ENCODE measurements around the gene SCART1. TPM values are rescaled to one million over a fixed set of nuclear protein-coding genes. Genes with fewer than 3 reads are reported as not detected.

SCART1 gene
- total and polyA plus RNA-seq, 2 of the 4 experiments (the other 2 are of a cell fraction): 0.54 to 2.1 TPM

GRCh38 chr10:133473270-133473669 lies 19.5 kb downstream of the SCART1 start:
- H3K23ac ChIP-seq (ENCODE audit: low read depth, low read length): no peak overlapping the region
- no peak overlapping the region for H3K27ac ChIP-seq (ENCODE audit: insufficient read depth, low read length)
- H3K4me2 ChIP-seq (ENCODE audit: low read depth, low read length): no peak overlapping the region
- DNase-seq: no peak
- H2BK15ac ChIP-seq (ENCODE audit: low read depth, low read length): no peak overlapping the region
- peak overlapping the region; percentile 55 for H2AK9ac ChIP-seq (replicated peaks; ENCODE audit: low read depth, low read length, poor library complexity)
- no peak overlapping the region for H2BK5ac ChIP-seq (ENCODE audit: low read depth, low read length, poor library complexity, severe bottlenecking)
- no peak overlapping the region for H4K91ac ChIP-seq (ENCODE audit: insufficient read depth, low read depth, low read length)
- dilution Hi-C loops (cut with HindIII; ENCODE audit: low sequenced_read_pairs, unreplicated experiment) (no loop called here), in situ Hi-C loops (cut with MboI; ENCODE audit: low sequenced_read_pairs) (no loop called here), intact Hi-C loops (cut with micrococcal nuclease) (no loop called here)
- no peak overlapping the region for H2BK20ac ChIP-seq (ENCODE audit: low read depth, low read length)
- no peak overlapping the region for H2AK5ac ChIP-seq (ENCODE audit: low read depth, low read length)
- no peak overlapping the region for H2BK120ac ChIP-seq (ENCODE audit: low read depth, low read length)
- no peaks in the 10 kb centered on the region for H3K36me3 ChIP-seq (ENCODE audit: control insufficient read depth, insufficient read depth, low read length)
- no peak overlapping the region for H4K8ac ChIP-seq (ENCODE audit: low read depth in 2 of 2, low read length in 2 of 2)
- no peak overlapping the region for H3K14ac ChIP-seq (replicated peaks; ENCODE audit: low read depth, low read length)
- H3K9me3 ChIP-seq (ENCODE audit: control insufficient read depth, insufficient read depth, low read length): no peaks in the 10 kb centered on the region
- H4K5ac ChIP-seq (ENCODE audit: low read depth, low read length): no peak overlapping the region
- no peaks in the 10 kb centered on the region for H4K20me1 ChIP-seq (ENCODE audit: insufficient read depth, low read length)
- no peaks in the 10 kb centered on the region for H3K79me1 ChIP-seq (ENCODE audit: low read depth in 1 of 2, low read length in 2 of 2)
- H3K56ac ChIP-seq (ENCODE audit: extremely low read depth, insufficient read depth, low read length): no peak overlapping the region
- no peak overlapping the region for H3K18ac ChIP-seq (ENCODE audit: low read depth, low read length)
- no peak overlapping the region for H3K4ac ChIP-seq (ENCODE audit: low read depth, low read length)
- 30% methylated on average over 2 of the region's 4 CpGs; no CpG with 5 or more reads in 1 of the 2 experiments for WGBS, 2 experiments (ENCODE audit: extremely low coverage in 2 of 2, insufficient read length in 1 of 2)
- no TSS peak for BruUV-seq (replicated peaks)
- no peaks in the 10 kb centered on the region for H3K27me3 ChIP-seq (ENCODE audit: control insufficient read depth, insufficient read depth, low read length)
- no peak overlapping the region for H3K4me3 ChIP-seq (ENCODE audit: insufficient read depth, low read depth, low read length)
- H2AFZ ChIP-seq (replicated peaks; ENCODE audit: low read length, poor library complexity): no peak overlapping the region
- ChIA-PET POLR2A (ENCODE audit: unreplicated experiment) (no interaction called here), CTCF (no interaction called here)
- no peak for ATAC-seq (ENCODE audit: low read depth)
- TF ChIP-seq BHLHE40 (IDR thresholded peaks at IDR 0.05; ENCODE audit: low read depth, low read length) (no peak), MAZ (IDR thresholded peaks at IDR 0.05; ENCODE audit: borderline replicate concordance, low read depth, low read length) (no peak), SMC3 (IDR thresholded peaks at IDR 0.05; ENCODE audit: low read depth, low read length) (no peak)
- H3K9ac ChIP-seq (ENCODE audit: low read depth, low read length): no peak overlapping the region
- H3K4me1 ChIP-seq (ENCODE audit: control insufficient read depth, insufficient read depth, low read length): no peaks in the 10 kb centered on the region
- H3K9me1 ChIP-seq (ENCODE audit: insufficient read depth, low read length): no peaks in the 10 kb centered on the region
